GM12873 (cell line): ENCODE data around the gene LMF1.

Experiments
- TF ChIP-seq, protein P1 (sequence below): IDR thresholded peaks from 2 replicates; pipeline ENCODE4 v1.5.1; 2012; ENCODE audit warnings: low read depth, mild to moderate bottlenecking, moderate library complexity, low read length, control low read depth; ENCODE audit not compliant: insufficient read depth; ENCODE audit errors: missing control alignments

Gene LMF1

DNA sequence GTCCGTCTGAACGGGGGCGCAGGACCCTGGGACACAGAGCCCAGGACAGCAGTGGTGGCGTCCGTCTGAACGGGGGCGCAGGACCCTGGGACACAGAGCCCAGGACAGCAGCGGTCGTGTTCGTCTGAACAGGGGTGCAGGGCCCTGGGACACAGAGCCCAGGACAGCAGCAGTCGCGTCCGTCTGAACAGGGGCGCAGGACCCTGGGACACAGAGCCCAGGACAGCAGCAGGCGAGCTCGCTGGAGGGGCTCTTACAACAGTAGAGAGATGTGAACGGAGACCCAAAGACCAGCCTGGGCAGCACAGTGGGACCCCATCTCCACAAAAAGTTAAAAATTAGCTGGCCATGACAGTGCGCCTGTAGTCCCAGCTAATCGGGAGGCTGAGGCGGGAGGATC, 40.7 kb downstream of the LMF1 start:
- TF ChIP-seq, protein P1, sequence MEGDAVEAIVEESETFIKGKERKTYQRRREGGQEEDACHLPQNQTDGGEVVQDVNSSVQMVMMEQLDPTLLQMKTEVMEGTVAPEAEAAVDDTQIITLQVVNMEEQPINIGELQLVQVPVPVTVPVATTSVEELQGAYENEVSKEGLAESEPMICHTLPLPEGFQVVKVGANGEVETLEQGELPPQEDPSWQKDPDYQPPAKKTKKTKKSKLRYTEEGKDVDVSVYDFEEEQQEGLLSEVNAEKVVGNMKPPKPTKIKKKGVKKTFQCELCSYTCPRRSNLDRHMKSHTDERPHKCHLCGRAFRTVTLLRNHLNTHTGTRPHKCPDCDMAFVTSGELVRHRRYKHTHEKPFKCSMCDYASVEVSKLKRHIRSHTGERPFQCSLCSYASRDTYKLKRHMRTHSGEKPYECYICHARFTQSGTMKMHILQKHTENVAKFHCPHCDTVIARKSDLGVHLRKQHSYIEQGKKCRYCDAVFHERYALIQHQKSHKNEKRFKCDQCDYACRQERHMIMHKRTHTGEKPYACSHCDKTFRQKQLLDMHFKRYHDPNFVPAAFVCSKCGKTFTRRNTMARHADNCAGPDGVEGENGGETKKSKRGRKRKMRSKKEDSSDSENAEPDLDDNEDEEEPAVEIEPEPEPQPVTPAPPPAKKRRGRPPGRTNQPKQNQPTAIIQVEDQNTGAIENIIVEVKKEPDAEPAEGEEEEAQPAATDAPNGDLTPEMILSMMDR: no peak

DNA sequence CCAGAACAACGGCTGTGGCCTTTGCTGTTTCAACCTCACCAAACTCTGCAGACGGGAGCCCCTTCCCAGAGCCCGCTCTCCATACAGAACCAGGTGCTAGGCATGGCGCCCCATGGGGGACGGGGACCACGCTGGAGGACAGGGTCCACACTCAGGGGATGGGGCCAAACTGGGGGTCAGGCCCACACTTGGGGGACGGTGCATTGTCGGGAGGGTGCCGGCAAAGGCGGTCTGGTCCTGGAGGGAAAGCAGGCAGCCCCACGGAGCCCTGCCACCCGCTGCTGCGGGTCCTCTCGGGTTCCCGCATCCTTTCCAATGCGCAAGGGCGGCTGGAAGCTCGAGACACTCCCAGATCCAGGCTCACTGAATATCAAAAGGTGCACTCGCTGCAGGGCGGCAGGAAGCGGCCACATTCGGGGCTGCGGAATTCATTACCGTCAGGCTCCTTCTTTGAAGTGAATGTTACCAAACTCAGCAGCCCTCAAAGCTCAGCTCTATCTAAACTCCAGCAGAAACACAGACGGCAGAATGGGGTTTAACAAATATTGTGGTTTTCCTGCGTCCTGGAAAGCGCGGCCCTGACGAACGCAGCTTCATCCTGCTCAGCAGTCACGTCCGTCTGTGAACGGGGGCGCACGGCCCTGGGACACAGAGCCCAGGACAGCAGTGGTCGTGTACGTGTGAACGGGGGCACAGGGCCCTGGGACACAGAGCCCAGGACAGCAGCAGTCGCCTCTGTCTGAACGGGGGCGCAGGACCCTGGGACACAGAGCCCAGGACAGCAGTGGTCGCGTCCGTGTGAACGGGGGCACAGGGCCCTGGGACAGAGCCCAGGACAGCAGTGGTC, 41.3 kb downstream of the LMF1 start:
- TF ChIP-seq, protein P1: no peak

DNA sequence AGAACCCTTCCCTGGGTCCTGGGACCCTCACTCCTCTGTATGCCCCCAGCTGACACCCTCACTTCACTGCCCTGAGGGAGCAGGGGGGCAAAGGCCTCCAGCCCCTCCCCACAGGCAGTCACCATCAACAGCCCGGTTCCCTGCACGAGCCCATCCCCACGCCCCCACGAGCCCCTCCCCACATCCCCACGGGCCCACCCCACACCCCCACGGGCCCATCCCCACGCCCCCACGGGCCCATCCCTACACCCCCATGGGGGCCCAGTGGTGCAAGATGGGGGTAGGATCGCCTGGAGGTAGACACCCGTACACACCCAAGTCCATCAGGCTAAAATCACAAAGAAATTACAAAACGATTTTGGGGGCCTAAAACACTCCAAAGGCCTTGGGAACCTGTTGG, 42.3 kb downstream of the LMF1 start:
- TF ChIP-seq, protein P1: no peak

DNA sequence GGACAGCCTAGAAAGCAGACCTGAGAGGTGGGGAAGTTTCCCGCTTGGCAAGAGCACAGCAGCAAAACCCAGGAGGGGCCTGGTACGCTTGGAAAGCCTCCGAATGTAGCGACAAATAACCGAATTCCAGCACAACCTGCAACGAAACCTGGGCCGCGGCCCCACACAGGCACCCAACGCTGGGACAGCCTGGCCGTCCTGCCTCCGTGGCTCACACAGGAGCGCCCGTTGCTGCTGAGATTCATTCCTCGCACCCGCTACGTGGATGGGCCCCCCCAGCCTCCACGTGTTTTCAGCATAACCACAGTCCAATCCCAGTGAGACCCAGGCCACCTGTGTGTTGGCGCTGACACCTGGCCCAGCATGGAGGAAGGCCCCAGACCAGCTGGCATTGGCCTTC, 42.9 kb downstream of the LMF1 start:
- TF ChIP-seq, protein P1: no peak

DNA sequence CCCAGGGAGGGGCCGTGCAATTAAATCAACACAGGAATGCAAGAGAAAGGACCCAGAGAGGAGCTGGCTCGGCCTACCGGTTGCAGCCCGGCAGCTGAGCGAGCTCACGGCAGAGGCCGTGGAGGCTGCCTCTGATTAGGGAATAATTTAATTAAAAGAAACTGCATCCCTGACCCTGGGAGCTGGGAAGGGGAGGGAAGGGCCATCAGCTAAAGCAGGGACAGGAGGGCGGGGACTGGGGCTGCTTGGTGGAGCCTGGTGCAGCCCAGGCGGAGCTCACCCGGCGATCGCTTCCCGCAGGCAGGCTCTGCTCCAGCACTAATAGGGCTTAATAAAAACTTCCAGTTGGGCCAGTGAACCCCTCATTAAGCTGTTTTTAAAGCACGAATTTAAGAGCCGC, 43.4 kb downstream of the LMF1 start:
- TF ChIP-seq, protein P1: no peak

DNA sequence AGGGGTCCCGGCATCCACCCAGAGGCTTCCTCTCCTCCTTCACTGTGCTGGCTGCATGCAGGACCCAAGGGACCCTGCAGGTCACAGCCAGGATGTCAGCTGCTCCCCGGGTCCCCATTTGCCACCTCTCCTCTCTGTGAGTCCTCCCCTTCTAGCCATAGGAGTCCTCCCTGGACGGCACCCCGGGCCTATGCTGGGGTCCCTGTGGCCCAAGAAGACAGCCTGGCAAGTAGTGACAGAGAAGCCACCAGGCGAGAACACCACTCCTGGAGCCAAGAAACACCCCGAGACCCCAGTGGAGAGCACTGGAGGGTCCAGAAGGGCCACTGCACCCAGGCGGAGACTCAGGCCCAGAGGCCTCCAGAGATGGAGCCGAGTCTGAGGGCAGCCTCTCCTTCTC, 44.1 kb downstream of the LMF1 start:
- TF ChIP-seq, protein P1: no peak

DNA sequence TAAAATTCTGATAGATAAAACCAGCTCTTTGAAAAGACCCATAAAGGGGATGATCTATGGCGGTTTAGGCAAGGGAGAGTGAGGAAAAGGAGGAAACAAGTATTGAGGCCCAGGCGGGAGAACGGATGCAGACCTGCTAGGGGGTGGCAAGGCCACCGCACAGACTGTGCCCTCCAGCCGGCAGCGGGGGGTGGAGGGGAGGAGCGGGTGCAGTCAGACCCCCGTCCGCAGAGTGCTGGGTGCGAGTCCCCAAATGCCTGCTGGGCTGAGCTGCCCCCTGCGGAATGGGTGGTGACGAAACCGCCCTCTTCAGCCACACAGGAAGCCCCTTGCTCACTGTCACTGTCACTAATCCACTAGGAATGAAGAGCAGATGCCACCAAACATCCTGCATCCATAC, 46.0 kb downstream of the LMF1 start:
- TF ChIP-seq, protein P1: no peak

DNA sequence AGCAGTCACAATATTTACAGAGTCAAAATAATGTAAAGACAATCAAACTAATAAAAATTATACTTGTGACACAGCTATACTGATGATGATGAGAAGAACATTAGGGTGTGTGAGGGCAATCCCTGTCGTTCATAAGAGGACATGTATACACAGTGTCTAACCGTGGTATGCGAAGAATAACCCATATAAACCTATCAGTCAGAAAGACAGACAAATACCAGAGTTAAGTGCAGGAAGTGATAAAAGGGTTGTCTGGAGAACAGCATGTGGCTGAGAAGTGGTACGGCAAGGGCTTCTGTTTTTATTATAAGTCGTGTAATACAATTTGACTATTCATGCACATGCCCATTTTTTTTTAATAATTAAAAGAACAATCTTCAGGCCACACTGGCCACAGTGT, 46.7 kb downstream of the LMF1 start:
- TF ChIP-seq, protein P1: no peak
